ENCODE measurements around the gene HLA-DQA2. TPM values are rescaled to one million over a fixed set of nuclear protein-coding genes. Genes with fewer than 3 reads are reported as not detected.
A peak's percentile ranks its signal among the peaks of the same experiment; 100 is the strongest.

HLA-DQA2 gene
- total RNA-seq (2014; rRNA removed; shearing (Covaris generic)) (not detected in 2 replicates), polyA plus RNA-seq (2016; fragmentation: Nextera tagmentation; extraction: Ambion mirVana) (not detected in 2 replicates)
- long read RNA-seq, result 0 reads

DNA sequence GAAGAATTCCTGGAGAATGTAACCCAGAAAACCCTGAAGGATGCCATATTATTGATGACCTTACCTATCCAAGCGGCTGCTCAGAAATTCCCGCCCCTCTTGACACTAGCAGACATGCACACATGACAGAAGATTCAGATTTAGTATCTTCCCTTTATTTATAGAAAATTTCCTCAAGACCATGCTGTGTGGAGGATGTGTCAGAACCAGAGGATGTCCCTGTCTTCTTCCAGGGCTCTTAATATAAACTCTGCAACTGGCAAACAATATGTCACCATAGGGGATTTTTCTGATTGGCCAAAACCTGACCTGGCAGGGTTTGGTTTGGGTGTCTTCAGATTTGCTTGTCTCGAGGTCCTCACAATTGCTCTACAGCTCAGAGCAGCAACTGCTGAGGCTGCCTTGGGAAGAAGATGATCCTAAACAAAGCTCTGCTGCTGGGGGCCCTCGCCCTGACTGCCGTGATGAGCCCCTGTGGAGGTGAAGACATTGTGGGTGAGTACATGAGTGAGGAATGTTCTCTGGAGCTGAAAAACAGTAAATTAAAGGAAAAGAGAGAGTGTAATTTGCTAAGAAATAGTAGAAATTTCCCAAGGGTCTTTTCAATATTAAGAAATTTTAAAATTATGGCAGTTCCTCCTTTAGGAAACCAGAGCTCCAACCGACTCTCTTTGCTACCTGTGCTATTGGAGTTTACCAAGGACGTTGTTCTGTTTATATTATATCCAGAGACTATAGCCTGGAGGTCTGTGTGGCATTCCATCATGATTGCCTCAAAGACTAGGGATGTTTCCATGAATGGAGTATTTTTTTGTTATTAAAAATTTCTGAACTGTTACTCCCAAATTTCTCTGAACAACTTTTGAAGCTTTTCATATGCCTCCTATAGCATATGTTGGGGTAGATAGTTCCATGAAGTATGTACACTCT lies at the start of gene HLA-DQA2:
Gene HLA-DQA2 (plus strand): TSS at position 361 of the 930 bp plus-strand sequence. CDS start 53 bp downstream, at position 414.
- Histone ChIP-seq H3K9me2 (ENCODE audit: insufficient read depth) (no peaks in the 10 kb centered on the region), H3K36me3 (ENCODE audit: insufficient read depth) (no peaks in the 10 kb centered on the region), H4K20me1 (replicated peaks; ENCODE audit: insufficient read depth) (no peaks in the 10 kb centered on the region), H3K4me1 (ENCODE audit: insufficient read depth) (no peaks in the 10 kb centered on the region), H2AFZ (no peak within 1 kb of the TSS), H3K27ac (ENCODE audit: low read depth) (no peak within 1 kb of the TSS), H3K79me2 (replicated peaks; ENCODE audit: insufficient read depth) (no peaks in the 10 kb centered on the region), H3F3A (replicated peaks; ENCODE audit: low read depth) (no peaks in the 10 kb centered on the region), H3K4me3 (no peak within 1 kb of the TSS), H3K4me2 (no peak within 1 kb of the TSS), H3K27me3 (ENCODE audit: insufficient read depth) (no peaks in the 10 kb centered on the region)
- Mint-ChIP-seq H3K27me3 (ENCODE audit: insufficient read depth, low read depth, poor library complexity) (no peaks in the 10 kb centered on the region), H3K4me3 (no peak within 1 kb of the TSS), H3K9me3 (no peaks in the 10 kb centered on the region), H3K4me1 (no peaks in the 10 kb centered on the region), H3K36me3 (ENCODE audit: low read depth) (no peaks in the 10 kb centered on the region), H3K27ac (no peak within 1 kb of the TSS)
- TF ChIP-seq, protein P1, sequence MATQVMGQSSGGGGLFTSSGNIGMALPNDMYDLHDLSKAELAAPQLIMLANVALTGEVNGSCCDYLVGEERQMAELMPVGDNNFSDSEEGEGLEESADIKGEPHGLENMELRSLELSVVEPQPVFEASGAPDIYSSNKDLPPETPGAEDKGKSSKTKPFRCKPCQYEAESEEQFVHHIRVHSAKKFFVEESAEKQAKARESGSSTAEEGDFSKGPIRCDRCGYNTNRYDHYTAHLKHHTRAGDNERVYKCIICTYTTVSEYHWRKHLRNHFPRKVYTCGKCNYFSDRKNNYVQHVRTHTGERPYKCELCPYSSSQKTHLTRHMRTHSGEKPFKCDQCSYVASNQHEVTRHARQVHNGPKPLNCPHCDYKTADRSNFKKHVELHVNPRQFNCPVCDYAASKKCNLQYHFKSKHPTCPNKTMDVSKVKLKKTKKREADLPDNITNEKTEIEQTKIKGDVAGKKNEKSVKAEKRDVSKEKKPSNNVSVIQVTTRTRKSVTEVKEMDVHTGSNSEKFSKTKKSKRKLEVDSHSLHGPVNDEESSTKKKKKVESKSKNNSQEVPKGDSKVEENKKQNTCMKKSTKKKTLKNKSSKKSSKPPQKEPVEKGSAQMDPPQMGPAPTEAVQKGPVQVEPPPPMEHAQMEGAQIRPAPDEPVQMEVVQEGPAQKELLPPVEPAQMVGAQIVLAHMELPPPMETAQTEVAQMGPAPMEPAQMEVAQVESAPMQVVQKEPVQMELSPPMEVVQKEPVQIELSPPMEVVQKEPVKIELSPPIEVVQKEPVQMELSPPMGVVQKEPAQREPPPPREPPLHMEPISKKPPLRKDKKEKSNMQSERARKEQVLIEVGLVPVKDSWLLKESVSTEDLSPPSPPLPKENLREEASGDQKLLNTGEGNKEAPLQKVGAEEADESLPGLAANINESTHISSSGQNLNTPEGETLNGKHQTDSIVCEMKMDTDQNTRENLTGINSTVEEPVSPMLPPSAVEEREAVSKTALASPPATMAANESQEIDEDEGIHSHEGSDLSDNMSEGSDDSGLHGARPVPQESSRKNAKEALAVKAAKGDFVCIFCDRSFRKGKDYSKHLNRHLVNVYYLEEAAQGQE (IDR thresholded peaks at IDR 0.05; ENCODE audit: unreplicated experiment), result no peak
- TF ChIP-seq ZNF331 (CRISPR knock-in tag; IDR thresholded peaks at IDR 0.05; ENCODE audit: low read depth), result no peak
- no peak for TF ChIP-seq JUNB (IDR thresholded peaks at IDR 0.05; ENCODE audit: unreplicated experiment)
- no peak for TF ChIP-seq EZH2phosphoT487 (IDR thresholded peaks at IDR 0.05; ENCODE audit: unreplicated experiment)
- TF ChIP-seq POLR2AphosphoS5 (IDR thresholded peaks at IDR 0.05; ENCODE audit: low read depth), result no peak
- TF ChIP-seq ZNF114 (CRISPR knock-in tag; IDR thresholded peaks at IDR 0.05), result no peak
- TF ChIP-seq, protein P2, sequence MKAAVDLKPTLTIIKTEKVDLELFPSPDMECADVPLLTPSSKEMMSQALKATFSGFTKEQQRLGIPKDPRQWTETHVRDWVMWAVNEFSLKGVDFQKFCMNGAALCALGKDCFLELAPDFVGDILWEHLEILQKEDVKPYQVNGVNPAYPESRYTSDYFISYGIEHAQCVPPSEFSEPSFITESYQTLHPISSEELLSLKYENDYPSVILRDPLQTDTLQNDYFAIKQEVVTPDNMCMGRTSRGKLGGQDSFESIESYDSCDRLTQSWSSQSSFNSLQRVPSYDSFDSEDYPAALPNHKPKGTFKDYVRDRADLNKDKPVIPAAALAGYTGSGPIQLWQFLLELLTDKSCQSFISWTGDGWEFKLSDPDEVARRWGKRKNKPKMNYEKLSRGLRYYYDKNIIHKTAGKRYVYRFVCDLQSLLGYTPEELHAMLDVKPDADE (IDR thresholded peaks at IDR 0.05), result no peak
- TF ChIP-seq STAT1 (IDR thresholded peaks at IDR 0.05; ENCODE audit: unreplicated experiment), result no peak
- TF ChIP-seq, protein P3, sequence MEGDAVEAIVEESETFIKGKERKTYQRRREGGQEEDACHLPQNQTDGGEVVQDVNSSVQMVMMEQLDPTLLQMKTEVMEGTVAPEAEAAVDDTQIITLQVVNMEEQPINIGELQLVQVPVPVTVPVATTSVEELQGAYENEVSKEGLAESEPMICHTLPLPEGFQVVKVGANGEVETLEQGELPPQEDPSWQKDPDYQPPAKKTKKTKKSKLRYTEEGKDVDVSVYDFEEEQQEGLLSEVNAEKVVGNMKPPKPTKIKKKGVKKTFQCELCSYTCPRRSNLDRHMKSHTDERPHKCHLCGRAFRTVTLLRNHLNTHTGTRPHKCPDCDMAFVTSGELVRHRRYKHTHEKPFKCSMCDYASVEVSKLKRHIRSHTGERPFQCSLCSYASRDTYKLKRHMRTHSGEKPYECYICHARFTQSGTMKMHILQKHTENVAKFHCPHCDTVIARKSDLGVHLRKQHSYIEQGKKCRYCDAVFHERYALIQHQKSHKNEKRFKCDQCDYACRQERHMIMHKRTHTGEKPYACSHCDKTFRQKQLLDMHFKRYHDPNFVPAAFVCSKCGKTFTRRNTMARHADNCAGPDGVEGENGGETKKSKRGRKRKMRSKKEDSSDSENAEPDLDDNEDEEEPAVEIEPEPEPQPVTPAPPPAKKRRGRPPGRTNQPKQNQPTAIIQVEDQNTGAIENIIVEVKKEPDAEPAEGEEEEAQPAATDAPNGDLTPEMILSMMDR (conservative IDR thresholded peaks at IDR 0.05; ENCODE audit: low read depth in 2 of 2), result no peak
- no peak for TF ChIP-seq EZH2 (IDR thresholded peaks at IDR 0.05; ENCODE audit: low read depth, unreplicated experiment)
- TF ChIP-seq, protein P4, sequence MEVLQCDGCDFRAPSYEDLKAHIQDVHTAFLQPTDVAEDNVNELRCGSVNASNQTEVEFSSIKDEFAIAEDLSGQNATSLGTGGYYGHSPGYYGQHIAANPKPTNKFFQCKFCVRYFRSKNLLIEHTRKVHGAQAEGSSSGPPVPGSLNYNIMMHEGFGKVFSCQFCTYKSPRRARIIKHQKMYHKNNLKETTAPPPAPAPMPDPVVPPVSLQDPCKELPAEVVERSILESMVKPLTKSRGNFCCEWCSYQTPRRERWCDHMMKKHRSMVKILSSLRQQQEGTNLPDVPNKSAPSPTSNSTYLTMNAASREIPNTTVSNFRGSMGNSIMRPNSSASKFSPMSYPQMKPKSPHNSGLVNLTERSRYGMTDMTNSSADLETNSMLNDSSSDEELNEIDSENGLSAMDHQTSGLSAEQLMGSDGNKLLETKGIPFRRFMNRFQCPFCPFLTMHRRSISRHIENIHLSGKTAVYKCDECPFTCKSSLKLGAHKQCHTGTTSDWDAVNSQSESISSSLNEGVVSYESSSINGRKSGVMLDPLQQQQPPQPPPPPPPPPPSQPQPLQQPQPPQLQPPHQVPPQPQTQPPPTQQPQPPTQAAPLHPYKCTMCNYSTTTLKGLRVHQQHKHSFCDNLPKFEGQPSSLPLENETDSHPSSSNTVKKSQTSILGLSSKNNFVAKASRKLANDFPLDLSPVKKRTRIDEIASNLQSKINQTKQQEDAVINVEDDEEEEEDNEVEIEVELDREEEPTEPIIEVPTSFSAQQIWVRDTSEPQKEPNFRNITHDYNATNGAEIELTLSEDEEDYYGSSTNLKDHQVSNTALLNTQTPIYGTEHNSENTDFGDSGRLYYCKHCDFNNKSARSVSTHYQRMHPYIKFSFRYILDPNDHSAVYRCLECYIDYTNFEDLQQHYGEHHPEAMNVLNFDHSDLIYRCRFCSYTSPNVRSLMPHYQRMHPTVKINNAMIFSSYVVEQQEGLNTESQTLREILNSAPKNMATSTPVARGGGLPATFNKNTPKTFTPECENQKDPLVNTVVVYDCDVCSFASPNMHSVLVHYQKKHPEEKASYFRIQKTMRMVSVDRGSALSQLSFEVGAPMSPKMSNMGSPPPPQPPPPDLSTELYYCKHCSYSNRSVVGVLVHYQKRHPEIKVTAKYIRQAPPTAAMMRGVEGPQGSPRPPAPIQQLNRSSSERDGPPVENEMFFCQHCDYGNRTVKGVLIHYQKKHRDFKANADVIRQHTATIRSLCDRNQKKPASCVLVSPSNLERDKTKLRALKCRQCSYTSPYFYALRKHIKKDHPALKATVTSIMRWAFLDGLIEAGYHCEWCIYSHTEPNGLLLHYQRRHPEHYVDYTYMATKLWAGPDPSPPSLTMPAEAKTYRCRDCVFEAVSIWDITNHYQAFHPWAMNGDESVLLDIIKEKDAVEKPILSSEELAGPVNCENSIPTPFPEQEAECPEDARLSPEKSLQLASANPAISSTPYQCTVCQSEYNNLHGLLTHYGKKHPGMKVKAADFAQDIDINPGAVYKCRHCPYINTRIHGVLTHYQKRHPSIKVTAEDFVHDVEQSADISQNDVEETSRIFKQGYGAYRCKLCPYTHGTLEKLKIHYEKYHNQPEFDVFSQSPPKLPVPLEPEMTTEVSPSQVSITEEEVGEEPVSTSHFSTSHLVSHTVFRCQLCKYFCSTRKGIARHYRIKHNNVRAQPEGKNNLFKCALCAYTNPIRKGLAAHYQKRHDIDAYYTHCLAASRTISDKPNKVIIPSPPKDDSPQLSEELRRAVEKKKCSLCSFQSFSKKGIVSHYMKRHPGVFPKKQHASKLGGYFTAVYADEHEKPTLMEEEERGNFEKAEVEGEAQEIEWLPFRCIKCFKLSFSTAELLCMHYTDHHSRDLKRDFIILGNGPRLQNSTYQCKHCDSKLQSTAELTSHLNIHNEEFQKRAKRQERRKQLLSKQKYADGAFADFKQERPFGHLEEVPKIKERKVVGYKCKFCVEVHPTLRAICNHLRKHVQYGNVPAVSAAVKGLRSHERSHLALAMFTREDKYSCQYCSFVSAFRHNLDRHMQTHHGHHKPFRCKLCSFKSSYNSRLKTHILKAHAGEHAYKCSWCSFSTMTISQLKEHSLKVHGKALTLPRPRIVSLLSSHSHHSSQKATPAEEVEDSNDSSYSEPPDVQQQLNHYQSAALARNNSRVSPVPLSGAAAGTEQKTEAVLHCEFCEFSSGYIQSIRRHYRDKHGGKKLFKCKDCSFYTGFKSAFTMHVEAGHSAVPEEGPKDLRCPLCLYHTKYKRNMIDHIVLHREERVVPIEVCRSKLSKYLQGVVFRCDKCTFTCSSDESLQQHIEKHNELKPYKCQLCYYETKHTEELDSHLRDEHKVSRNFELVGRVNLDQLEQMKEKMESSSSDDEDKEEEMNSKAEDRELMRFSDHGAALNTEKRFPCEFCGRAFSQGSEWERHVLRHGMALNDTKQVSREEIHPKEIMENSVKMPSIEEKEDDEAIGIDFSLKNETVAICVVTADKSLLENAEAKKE (CRISPR knock-in tag; IDR thresholded peaks at IDR 0.05), result no peak
- no peak for TF ChIP-seq CREB1 (CRISPR knock-in tag; IDR thresholded peaks at IDR 0.05; ENCODE audit: low read depth)
- TF ChIP-seq NANOG (IDR thresholded peaks at IDR 0.05; ENCODE audit: borderline replicate concordance), result no peak
- DNase-seq (ENCODE audit: low spot score) (no peak), ATAC-seq (peak; percentile 39; the same call in 2 of the 3 replicates)

Measured in GM23338 (cell line).